GM12891 (cell line): ENCODE measurements around the gene CEMP1.

Experiments used
- POLR2A ChIP-seq: IDR thresholded peaks from 2 replicates; pipeline ENCODE4 v1.6.1; 2011; ENCODE audit warnings: low read depth, low read length, control low read depth
- POLR2AphosphoS5 ChIP-seq: IDR thresholded peaks from 2 replicates; pipeline ENCODE4 v1.6.1; 2011; ENCODE audit warnings: low read depth, low read length, control low read depth
- SPI1 ChIP-seq: IDR thresholded peaks from 2 replicates; pipeline ENCODE4 v1.6.1; 2011; ENCODE audit warnings: low read depth, low read length, control low read depth
- TAF1 ChIP-seq: IDR thresholded peaks from 2 replicates; pipeline ENCODE4 v1.6.1; 2011; ENCODE audit warnings: low read depth, low read length, control low read depth

GRCh38 chr16:2485811-2486507, 45.2 kb downstream of the CEMP1 start:
- TF ChIP-seq TAF1, result no peak
- TF ChIP-seq POLR2AphosphoS5, result no peak
- no peak for TF ChIP-seq POLR2A
- no peak for TF ChIP-seq SPI1
